Peyer's patch (tissue), 4 donors: Measurements from ENCODE around the gene GABRG2. TPM values are rescaled to one million over a fixed set of nuclear protein-coding genes. Genes with fewer than 3 reads are reported as not detected.
"Not testable (repeated sequence)": the region's sequence is repeated elsewhere in the genome, so short reads cannot be mapped to it uniquely, and the experiment has no call there.

Experiments used
- DNase-seq, 3 donors: peaks; one replicate each; pipeline ENCODE4 v3.0.0-alpha.2; 2017 to 2019
- H3K27ac ChIP-seq, 4 donors: fragments of 200-600 bp; sonication (generic); one replicate each; pipeline ENCODE4 v1.5.1; 2016 to 2019
- H3K27me3 ChIP-seq, 2 donors: fragments of 200-600 bp; sonication (generic); one replicate each; pipeline ENCODE4 v1.5.1; 2019
- H3K36me3 ChIP-seq, 3 donors: fragments of 200-600 bp; sonication (generic); one replicate each; pipeline ENCODE4 v1.5.1; 2016 to 2019
- H3K4me1 ChIP-seq, 4 donors: fragments of 200-600 bp; sonication (generic); one replicate each; pipeline ENCODE4 v1.5.1; 2016 to 2019
- H3K4me3 ChIP-seq, 4 donors: fragments of 200-600 bp; sonication (generic); 1 replicate in 3 of 4; 2 replicates in 1 of 4; pipeline ENCODE4 v1.5.1; 2016 to 2019; ENCODE audit warnings: mild to moderate bottlenecking in 1 of 4
- H3K9me3 ChIP-seq, 4 donors: fragments of 200-600 bp; sonication (generic); one replicate each; pipeline ENCODE4 v1.5.1; 2016 to 2019; ENCODE audit warnings: mild to moderate bottlenecking in 1 of 4
- CTCF ChIP-seq, 6 experiments: fragments of 450-650 bp in 4 of 6; fragments of 200-600 bp in 2 of 6; sonication (generic) in 1 of 6; IDR thresholded peaks; one replicate each; pipeline ENCODE4 v1.5.1; 2017 to 2019; ENCODE audit warnings: antibody characterized with exemption in 6 of 6, mild to moderate bottlenecking in 3 of 6, moderate library complexity in 1 of 6
- POLR2A ChIP-seq, 2 donors: fragments of 450-650 bp; IDR thresholded peaks; one replicate each; pipeline ENCODE4 v1.5.1; 2017; ENCODE audit warnings: antibody characterized with exemption in 2 of 2, mild to moderate bottlenecking in 2 of 2, moderate library complexity in 2 of 2
- total RNA-seq, 4 donors: library from RNA; depleted of rRNA; stranded (reverse); fragments of >200 nt; gene quantifications; one replicate each; pipeline ENCODE4 v1.1.0, GENCODE V29; 2016

Gene GABRG2
- total RNA-seq, 4 donors from 2014 or later, result 0.70 TPM; not detected in 3

- no peaks in the 10 kb centered on the region for H3K36me3 ChIP-seq
- no peak overlapping the region for H3K27ac ChIP-seq
- no peaks in the 10 kb centered on the region for H3K27me3 ChIP-seq
- no peaks in the 10 kb centered on the region for H3K4me1 ChIP-seq
- TF ChIP-seq POLR2A (IDR thresholded peaks at IDR 0.05), result no peak
- no peak for TF ChIP-seq CTCF (IDR thresholded peaks at IDR 0.05)
- H3K9me3 ChIP-seq, result peaks cover 0 to 4% (median 0%) of the 10 kb centered on the region in 4 donors
- no peak for DNase-seq
- no peak overlapping the region for H3K4me3 ChIP-seq
These were observed 14.9 kb upstream of the GABRG2 start for GRCh38 chr5:162052676-162053075.

GRCh38 chr5:162055095-162055494 lies 12.5 kb upstream of the GABRG2 start:
- H3K27me3 ChIP-seq, H3K36me3 ChIP-seq, H3K4me1 ChIP-seq, DNase-seq, H3K9me3 ChIP-seq, H3K27ac ChIP-seq, H3K4me3 ChIP-seq: not testable (repeated sequence)

- no peak overlapping the region for H3K4me3 ChIP-seq
- no peak for DNase-seq
These were observed 411 bp upstream of the GABRG2 start for GRCh38 chr5:162067162-162067561.

DNA sequence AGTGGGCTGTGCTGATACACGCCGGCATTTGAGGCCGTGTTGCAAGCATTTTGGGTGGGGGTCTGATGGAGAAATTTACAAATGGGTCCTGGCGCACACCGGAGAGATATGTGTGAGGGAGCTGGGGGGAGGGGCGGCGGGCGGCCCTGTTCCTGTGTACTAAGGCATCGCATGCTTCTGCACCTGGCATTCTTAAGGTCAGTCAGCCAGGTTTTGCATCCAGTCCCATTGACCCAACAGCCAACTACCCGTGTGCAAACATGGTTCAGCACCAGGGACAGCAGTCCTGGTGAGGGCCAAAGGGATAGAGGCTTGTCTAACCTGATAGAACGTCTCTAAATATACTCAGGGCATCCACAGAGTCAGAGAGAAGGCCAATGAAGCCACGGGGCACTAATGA lies 839 bp downstream of the GABRG2 start:
- Histone ChIP-seq H3K9me3 (no peaks in the 10 kb centered on the region), H3K4me1 (no peaks in the 10 kb centered on the region), H3K4me3 (no peak overlapping the region), H3K27ac (no peak overlapping the region), H3K36me3 (no peaks in the 10 kb centered on the region), H3K27me3 (no peaks in the 10 kb centered on the region)
- DNase-seq, result no peak
- TF ChIP-seq POLR2A (IDR thresholded peaks at IDR 0.05), result no peak
- no peak for TF ChIP-seq CTCF (IDR thresholded peaks at IDR 0.05)

More at GRCh38 chr5:162067162-162067561, 411 bp upstream of the GABRG2 start:
- no peaks in the 10 kb centered on the region for H3K36me3 ChIP-seq
- no peaks in the 10 kb centered on the region for H3K4me1 ChIP-seq
- TF ChIP-seq POLR2A (IDR thresholded peaks at IDR 0.05), result no peak
- H3K9me3 ChIP-seq, result no peaks in the 10 kb centered on the region
- H3K27me3 ChIP-seq, result no peaks in the 10 kb centered on the region
- H3K27ac ChIP-seq, result no peak overlapping the region

GRCh38 chr5:162068936-162069335 lies 1.4 kb downstream of the GABRG2 start:
- Histone ChIP-seq H3K36me3 (no peaks in the 10 kb centered on the region), H3K27ac (no peak overlapping the region), H3K27me3 (no peaks in the 10 kb centered on the region), H3K9me3 (no peaks in the 10 kb centered on the region), H3K4me3 (no peak overlapping the region), H3K4me1 (no peaks in the 10 kb centered on the region)
- no peak for DNase-seq
- TF ChIP-seq CTCF (IDR thresholded peaks at IDR 0.05) (no peak), POLR2A (IDR thresholded peaks at IDR 0.05) (no peak)

DNA sequence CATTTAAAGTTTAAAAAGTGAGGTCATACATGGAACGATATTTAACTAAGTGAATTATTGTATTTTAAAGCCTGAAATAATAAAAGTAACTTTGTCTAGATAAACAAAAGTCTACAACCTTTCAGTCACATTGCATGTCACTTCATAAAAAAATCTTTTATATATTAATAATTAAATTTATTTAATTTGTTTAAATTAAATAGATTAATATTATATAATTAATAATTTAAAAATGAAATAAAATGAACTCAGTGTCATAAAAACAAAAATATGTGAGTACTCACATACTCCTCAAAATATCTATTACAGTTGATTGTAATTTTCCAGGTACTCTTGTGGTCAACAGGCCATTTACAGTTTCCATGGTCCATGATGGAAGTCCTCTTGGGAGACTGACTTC lies 11.2 kb downstream of the GABRG2 start:
- no peak overlapping the region for H3K27ac ChIP-seq
- DNase-seq, result no peak
- H3K36me3 ChIP-seq, result no peaks in the 10 kb centered on the region
- no peaks in the 10 kb centered on the region for H3K27me3 ChIP-seq
- no peaks in the 10 kb centered on the region for H3K9me3 ChIP-seq
- no peak for TF ChIP-seq CTCF (IDR thresholded peaks at IDR 0.05)
- TF ChIP-seq POLR2A (IDR thresholded peaks at IDR 0.05), result no peak
- no peak overlapping the region for H3K4me3 ChIP-seq
- no peaks in the 10 kb centered on the region for H3K4me1 ChIP-seq

- TF ChIP-seq POLR2A (IDR thresholded peaks at IDR 0.05), result no peak
- no peak for TF ChIP-seq CTCF (IDR thresholded peaks at IDR 0.05)
- no peak overlapping the region for H3K4me3 ChIP-seq
- no peaks in the 10 kb centered on the region for H3K27me3 ChIP-seq
- H3K36me3 ChIP-seq, result no peaks in the 10 kb centered on the region
- no peaks in the 10 kb centered on the region for H3K9me3 ChIP-seq
- no peak overlapping the region for H3K27ac ChIP-seq
- H3K4me1 ChIP-seq, result no peaks in the 10 kb centered on the region
- DNase-seq, result no peak
These were observed 23.8 kb downstream of the GABRG2 start for GRCh38 chr5:162091336-162091735.
